Astrocyte of the spinal cord (primary cell): ENCODE measurements around the gene PUS3.

Source experiments
- DNase-seq: peaks from one replicate; pipeline ENCODE4 v3.0.0; 2011; ENCODE audit warnings: low read depth, low spot score
- H3K4me3 ChIP-seq: 2 replicates; pipeline ENCODE4 v1.5.1; 2011; ENCODE audit warnings: low read depth, mild to moderate bottlenecking, low read length, moderate library complexity
- in situ Hi-C: cut with HindIII; loops from 2 replicates; pipeline ENCODE4 v1.10.0; 2017; ENCODE audit warnings: low sequenced_read_pairs
- TF ChIP-seq, protein P1 (sequence below): IDR thresholded peaks from 2 replicates; pipeline ENCODE4 v1.5.1; 2012; ENCODE audit warnings: low read depth, mild to moderate bottlenecking, low read length, inconsistent platforms

Gene PUS3

DNA sequence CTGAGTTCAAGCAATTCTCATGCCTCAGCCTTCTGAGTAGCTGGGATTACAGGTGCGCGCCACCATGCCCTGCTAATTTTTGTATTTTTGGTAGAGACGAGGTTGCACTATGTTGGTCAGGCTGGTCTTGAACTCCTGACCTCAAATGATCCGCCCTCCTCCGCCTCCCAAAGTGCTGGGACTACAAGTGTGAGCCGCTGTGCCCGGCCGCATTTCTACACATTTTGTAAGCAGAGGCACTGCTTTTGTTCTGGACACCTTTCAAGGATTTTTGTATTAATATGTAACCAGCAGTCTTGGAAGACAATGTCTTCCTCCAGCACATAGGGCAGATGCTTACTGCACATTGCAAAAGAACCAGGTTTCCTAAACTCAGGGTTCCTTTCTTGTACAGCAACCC, 31.5 kb upstream of the PUS3 start:
- TF ChIP-seq, protein P1, sequence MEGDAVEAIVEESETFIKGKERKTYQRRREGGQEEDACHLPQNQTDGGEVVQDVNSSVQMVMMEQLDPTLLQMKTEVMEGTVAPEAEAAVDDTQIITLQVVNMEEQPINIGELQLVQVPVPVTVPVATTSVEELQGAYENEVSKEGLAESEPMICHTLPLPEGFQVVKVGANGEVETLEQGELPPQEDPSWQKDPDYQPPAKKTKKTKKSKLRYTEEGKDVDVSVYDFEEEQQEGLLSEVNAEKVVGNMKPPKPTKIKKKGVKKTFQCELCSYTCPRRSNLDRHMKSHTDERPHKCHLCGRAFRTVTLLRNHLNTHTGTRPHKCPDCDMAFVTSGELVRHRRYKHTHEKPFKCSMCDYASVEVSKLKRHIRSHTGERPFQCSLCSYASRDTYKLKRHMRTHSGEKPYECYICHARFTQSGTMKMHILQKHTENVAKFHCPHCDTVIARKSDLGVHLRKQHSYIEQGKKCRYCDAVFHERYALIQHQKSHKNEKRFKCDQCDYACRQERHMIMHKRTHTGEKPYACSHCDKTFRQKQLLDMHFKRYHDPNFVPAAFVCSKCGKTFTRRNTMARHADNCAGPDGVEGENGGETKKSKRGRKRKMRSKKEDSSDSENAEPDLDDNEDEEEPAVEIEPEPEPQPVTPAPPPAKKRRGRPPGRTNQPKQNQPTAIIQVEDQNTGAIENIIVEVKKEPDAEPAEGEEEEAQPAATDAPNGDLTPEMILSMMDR = no peak
- DNase-seq = no peak
- in situ Hi-C loops = loop anchor here (25.0 kb wide), 1 partner anchor 253 kb away; no protein-coding TSS in a partner anchor
- no peak overlapping the region for H3K4me3 ChIP-seq

DNA sequence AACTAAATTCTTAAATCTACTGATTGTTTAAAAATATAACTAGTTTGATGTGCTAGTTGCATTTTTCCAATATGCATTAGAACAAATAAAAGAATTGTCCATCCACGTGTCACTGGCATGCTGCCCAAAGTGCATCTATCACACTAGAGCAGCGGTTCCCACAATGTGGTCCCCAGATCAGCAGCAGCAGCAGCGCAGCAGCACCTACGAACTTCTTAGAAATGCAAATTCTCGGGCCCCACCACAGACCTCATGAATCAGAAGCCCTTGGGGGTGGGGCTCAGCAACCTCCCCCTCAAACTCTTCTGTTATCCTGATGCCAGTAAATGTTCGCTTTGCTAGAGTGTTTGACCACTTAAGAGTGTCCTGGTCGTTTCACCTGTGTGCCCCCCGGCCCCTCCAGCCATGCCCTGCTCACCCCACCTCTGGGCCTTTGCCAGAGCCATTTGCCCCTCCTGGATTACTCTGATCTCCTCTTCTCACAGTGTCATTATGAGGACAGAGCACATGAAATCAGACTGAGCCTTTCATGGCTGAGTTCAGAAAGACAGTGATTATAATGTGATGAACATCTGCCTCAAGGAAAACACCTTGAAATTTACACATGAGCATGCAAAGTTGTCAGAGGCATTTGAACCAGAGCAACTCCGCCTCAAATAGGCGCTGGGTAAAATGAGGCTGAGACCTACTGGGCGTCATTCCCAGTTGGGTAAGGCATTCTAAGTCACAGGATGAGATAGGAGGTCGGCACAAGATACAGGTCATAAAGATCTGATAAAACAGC, 30.2 kb upstream of the PUS3 start:
- TF ChIP-seq, protein P1 = no peak
- in situ Hi-C loops = loop anchor here (25.0 kb wide), 1 partner anchor 254 kb away; no protein-coding TSS in a partner anchor
- DNase-seq = no peak
- no peak overlapping the region for H3K4me3 ChIP-seq

DNA sequence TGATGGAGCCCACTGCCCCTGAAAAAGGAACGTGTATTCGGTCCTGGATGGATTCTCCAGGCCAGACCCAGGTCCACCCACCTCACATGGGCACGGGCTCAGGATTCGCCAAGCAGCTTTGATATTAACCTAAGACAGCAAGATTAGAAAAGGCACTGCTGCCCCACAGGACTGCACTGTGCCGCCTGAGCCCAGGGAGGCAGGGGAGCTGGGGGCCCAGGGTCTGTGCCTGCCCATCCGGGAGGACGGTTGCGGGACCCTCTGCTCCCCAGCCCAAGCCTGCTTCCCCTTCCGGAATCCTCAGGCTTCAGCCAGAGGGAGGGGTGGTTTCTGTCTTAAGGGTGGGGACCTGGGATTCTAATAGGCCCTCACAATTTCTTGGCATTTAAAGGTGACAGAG, 29.3 kb upstream of the PUS3 start:
- TF ChIP-seq, protein P1 = no peak
- H3K4me3 ChIP-seq = no peak overlapping the region
- in situ Hi-C loops = loop anchor here (25.0 kb wide), 1 partner anchor 255 kb away; no protein-coding TSS in a partner anchor
- no peak for DNase-seq

DNA sequence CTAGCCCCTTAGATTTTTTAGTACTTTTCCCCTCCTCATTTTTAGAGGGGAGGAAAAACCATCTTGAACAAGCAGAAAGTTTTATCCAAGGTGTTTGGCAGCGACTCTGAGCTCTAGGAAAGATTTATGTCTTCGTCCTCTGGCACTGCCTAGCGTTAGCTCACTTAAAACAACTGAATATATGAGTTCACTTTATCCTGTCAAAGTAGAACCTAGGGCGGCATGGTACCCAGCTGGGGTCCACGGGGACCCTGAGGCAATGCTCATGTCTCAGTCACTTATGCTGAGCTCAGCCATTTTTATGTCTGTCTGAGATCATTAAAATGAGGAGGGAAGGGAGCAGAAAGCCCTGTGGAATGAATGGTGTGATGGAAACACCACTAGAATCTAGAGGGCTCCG, 28.7 kb upstream of the PUS3 start:
- in situ Hi-C loops = loop anchor here (25.0 kb wide), 1 partner anchor 256 kb away; no protein-coding TSS in a partner anchor
- no peak for DNase-seq
- no peak overlapping the region for H3K4me3 ChIP-seq
- TF ChIP-seq, protein P1 = no peak

DNA sequence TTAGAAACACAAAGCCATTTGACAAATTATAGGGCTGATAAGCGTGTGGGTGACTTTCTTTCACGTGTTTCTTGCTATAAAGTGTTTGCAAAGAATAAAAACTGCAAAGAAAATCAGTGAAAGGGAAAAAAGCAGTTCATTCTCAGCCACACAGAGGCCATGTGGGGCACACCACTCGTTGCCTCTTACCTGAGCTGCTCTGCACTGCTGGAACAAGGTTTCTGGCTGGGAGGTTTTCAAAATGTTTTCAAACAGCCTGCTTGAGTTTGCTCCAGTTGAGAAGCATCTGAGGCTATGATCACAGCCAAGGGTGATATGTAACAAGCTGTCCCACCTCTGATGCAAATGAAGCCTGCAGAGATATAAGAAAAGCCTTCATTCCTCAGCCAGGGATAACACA, 28.1 kb upstream of the PUS3 start:
- in situ Hi-C loops = loop anchor here (25.0 kb wide), 1 partner anchor 256 kb away; no protein-coding TSS in a partner anchor
- TF ChIP-seq, protein P1 = no peak
- no peak for DNase-seq
- H3K4me3 ChIP-seq = no peak overlapping the region

DNA sequence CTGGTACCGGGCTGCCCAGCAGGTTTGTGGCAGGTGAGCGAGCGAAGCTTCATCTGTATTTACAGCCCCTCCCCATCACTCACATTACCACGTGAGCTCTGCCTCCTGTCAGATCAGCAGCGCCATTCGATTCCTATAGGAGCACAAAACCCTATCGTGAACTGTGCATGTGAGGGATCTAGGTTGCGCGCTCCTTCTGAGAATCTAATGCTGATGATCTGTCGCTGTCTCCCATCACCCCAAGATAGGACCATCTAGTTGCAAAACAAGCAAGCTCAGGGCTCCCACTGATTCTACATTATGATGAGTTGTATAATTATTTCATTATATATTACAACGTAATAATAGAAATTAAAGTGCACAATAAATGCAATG, 27.1 kb upstream of the PUS3 start:
- H3K4me3 ChIP-seq = no peak overlapping the region
- TF ChIP-seq, protein P1 = no peak
- no peak for DNase-seq
- in situ Hi-C loops = loop anchor here (25.0 kb wide), 1 partner anchor 257 kb away; no protein-coding TSS in a partner anchor
